ENCODE results near the gene JADE2. TPM values are rescaled to one million over a fixed set of nuclear protein-coding genes. Genes with fewer than 3 reads are reported as not detected.

JADE2 gene
- total RNA-seq, 1 experiment from 2014 or later: 39.9 TPM

GRCh38 chr5:134590992-134591659 lies 65.7 kb downstream of the JADE2 start:
- Histone ChIP-seq H3K27ac (ENCODE audit: low read depth, low read length) (no peak overlapping the region), H3K4me1 (ENCODE audit: control insufficient read depth in 1 of 2, insufficient read depth in 2 of 2, low read length in 2 of 2) (peaks cover 20 to 39% of the 10 kb centered on the region in 2 experiments), H3K79me2 (ENCODE audit: insufficient read depth, low read length) (no peaks in the 10 kb centered on the region), H3K4me3 (replicated peaks in 1 of 2; ENCODE audit: low read depth in 1 of 2, low read length in 2 of 2) (no peak overlapping the region), H3K9me3 (ENCODE audit: control insufficient read depth in 1 of 2, insufficient read depth in 1 of 2, low read depth in 1 of 2, low read length in 2 of 2) (no peaks in the 10 kb centered on the region), H3K4me2 (ENCODE audit: low read length) (peak overlapping the region; percentile 61), H2AFZ (ENCODE audit: low read depth, low read length, poor library complexity, severe bottlenecking) (peak overlapping the region; percentile 6), H4K20me1 (ENCODE audit: insufficient read depth) (no peaks in the 10 kb centered on the region), H3K9ac (ENCODE audit: low read length) (no peak overlapping the region), H3K9me2 (ENCODE audit: insufficient read depth) (no peaks in the 10 kb centered on the region), H3K36me3 (ENCODE audit: control insufficient read depth in 1 of 2, insufficient read depth in 2 of 2, low read length in 2 of 2) (no peaks in the 10 kb centered on the region), H3K27me3 (ENCODE audit: insufficient read depth, low read length) (no peaks in the 10 kb centered on the region)
- RAD21 ChIA-PET (ENCODE audit: low non-redundant PET in 1 of 2, low total read pairs in 2 of 2, uncharacterized antibody in 2 of 2, unreplicated experiment in 2 of 2): no interaction called here
- peak; percentile 78 for ATAC-seq
- CTCF ChIA-PET: interaction anchor here (1.4 kb wide), 1 partner anchor 13 kb away, joined by 3 read pairs; no protein-coding TSS in a partner anchor
- peak; percentile 79 for DNase-seq (ENCODE audit: low read depth, low spot score)
- POLR2A ChIA-PET: no interaction called here
- BruUV-seq (replicated peaks): no TSS peak
- intact Hi-C loops (cut with micrococcal nuclease): no loop called here
- no peak; the same call in 1 of the 2 replicates for TF ChIP-seq SIN3A (IDR thresholded peaks at IDR 0.05; ENCODE audit: low read depth)
- TF ChIP-seq, protein P1, sequence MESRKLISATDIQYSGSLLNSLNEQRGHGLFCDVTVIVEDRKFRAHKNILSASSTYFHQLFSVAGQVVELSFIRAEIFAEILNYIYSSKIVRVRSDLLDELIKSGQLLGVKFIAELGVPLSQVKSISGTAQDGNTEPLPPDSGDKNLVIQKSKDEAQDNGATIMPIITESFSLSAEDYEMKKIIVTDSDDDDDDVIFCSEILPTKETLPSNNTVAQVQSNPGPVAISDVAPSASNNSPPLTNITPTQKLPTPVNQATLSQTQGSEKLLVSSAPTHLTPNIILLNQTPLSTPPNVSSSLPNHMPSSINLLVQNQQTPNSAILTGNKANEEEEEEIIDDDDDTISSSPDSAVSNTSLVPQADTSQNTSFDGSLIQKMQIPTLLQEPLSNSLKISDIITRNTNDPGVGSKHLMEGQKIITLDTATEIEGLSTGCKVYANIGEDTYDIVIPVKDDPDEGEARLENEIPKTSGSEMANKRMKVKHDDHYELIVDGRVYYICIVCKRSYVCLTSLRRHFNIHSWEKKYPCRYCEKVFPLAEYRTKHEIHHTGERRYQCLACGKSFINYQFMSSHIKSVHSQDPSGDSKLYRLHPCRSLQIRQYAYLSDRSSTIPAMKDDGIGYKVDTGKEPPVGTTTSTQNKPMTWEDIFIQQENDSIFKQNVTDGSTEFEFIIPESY (IDR thresholded peaks at IDR 0.05; ENCODE audit: extremely low read depth, insufficient replicate concordance, low read length): no peak
- no peak for TF ChIP-seq CTCF (IDR thresholded peaks at IDR 0.05 in 2 of 3, conservative IDR thresholded peaks at IDR 0.05 in 1 of 3; ENCODE audit: borderline replicate concordance in 1 of 3, insufficient read depth in 1 of 3, low read depth in 2 of 3, low read length in 2 of 3)
- TF ChIP-seq ELF1 (IDR thresholded peaks at IDR 0.05; ENCODE audit: borderline replicate concordance, low read depth): no peak
- TF ChIP-seq RAD21 (IDR thresholded peaks at IDR 0.05; ENCODE audit: low read depth): no peak
- no peak for TF ChIP-seq CBX3 (IDR thresholded peaks at IDR 0.05; ENCODE audit: low read depth)
- TF ChIP-seq, protein P2, sequence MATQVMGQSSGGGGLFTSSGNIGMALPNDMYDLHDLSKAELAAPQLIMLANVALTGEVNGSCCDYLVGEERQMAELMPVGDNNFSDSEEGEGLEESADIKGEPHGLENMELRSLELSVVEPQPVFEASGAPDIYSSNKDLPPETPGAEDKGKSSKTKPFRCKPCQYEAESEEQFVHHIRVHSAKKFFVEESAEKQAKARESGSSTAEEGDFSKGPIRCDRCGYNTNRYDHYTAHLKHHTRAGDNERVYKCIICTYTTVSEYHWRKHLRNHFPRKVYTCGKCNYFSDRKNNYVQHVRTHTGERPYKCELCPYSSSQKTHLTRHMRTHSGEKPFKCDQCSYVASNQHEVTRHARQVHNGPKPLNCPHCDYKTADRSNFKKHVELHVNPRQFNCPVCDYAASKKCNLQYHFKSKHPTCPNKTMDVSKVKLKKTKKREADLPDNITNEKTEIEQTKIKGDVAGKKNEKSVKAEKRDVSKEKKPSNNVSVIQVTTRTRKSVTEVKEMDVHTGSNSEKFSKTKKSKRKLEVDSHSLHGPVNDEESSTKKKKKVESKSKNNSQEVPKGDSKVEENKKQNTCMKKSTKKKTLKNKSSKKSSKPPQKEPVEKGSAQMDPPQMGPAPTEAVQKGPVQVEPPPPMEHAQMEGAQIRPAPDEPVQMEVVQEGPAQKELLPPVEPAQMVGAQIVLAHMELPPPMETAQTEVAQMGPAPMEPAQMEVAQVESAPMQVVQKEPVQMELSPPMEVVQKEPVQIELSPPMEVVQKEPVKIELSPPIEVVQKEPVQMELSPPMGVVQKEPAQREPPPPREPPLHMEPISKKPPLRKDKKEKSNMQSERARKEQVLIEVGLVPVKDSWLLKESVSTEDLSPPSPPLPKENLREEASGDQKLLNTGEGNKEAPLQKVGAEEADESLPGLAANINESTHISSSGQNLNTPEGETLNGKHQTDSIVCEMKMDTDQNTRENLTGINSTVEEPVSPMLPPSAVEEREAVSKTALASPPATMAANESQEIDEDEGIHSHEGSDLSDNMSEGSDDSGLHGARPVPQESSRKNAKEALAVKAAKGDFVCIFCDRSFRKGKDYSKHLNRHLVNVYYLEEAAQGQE (IDR thresholded peaks at IDR 0.05; ENCODE audit: low read depth): no peak
- TF ChIP-seq FOSL1 (IDR thresholded peaks at IDR 0.05; ENCODE audit: low read depth): peak; percentile 78
- no peak for TF ChIP-seq ATF3 (IDR thresholded peaks at IDR 0.05)
- TF ChIP-seq TCF7L2 (IDR thresholded peaks at IDR 0.05; ENCODE audit: borderline replicate concordance, extremely low read depth, insufficient read depth, insufficient read length): no peak
- no peak for TF ChIP-seq EGR1 (IDR thresholded peaks at IDR 0.05; ENCODE audit: low read depth)
- peak; percentile 13 for TF ChIP-seq YY1 (IDR thresholded peaks at IDR 0.05; ENCODE audit: extremely low read depth, insufficient replicate concordance, low read depth, low read length)
- peak; percentile 70 for TF ChIP-seq MAX (IDR thresholded peaks at IDR 0.05)
- TF ChIP-seq EZH2phosphoT487 (IDR thresholded peaks at IDR 0.05; ENCODE audit: borderline replicate concordance): no peak
- no peak for TF ChIP-seq SRF (IDR thresholded peaks at IDR 0.05; ENCODE audit: low read depth)
- peak; percentile 66 for TF ChIP-seq SP1 (IDR thresholded peaks at IDR 0.05; ENCODE audit: low read depth)
- TF ChIP-seq JUND (IDR thresholded peaks at IDR 0.05): peak; percentile 80
- TF ChIP-seq CEBPB (IDR thresholded peaks at IDR 0.05; ENCODE audit: low read depth): no peak
- TF ChIP-seq POLR2AphosphoS5 (IDR thresholded peaks at IDR 0.05; ENCODE audit: low read depth, low read length): 0 out of 2 replicates have a peak, but pooled peaks have one; percentile 16
- TF ChIP-seq POLR2A (IDR thresholded peaks at IDR 0.05; ENCODE audit: borderline replicate concordance, extremely low read depth, insufficient read depth, insufficient read length): no peak
